WTC11 (cell line): Measurements from ENCODE around the gene NFATC1.

Experiments used
- CBFB ChIP-seq: sonication (generic); formaldehyde crosslinking; IDR thresholded peaks from 2 replicates; pipeline ENCODE4 v1.8.1; 2022; ENCODE audit warnings: mild to moderate bottlenecking, low read depth, missing genetic modification reagents
- CREB1 ChIP-seq: sonication (generic); formaldehyde crosslinking; IDR thresholded peaks from 2 replicates; pipeline ENCODE4 v1.8.0; 2023; ENCODE audit warnings: mild to moderate bottlenecking, missing genetic modification reagents
- CTCF ChIP-seq: fragments of 200-600 bp; IDR thresholded peaks from 2 replicates; pipeline ENCODE4 v1.8.0; 2022; ENCODE audit warnings: antibody characterized with exemption
- ETV6 ChIP-seq: sonication (generic); formaldehyde crosslinking; IDR thresholded peaks from 2 replicates; pipeline ENCODE4 v1.8.1; 2022; ENCODE audit warnings: mild to moderate bottlenecking, missing genetic modification reagents
- IRF1 ChIP-seq: sonication (generic); formaldehyde crosslinking; IDR thresholded peaks from 2 replicates; pipeline ENCODE4 v1.8.0; 2023; ENCODE audit warnings: missing genetic modification reagents
- PRRX2 ChIP-seq: fragments of 250-450 bp; sonication (Bioruptor Pico); IDR thresholded peaks from 2 replicates; pipeline ENCODE4 v1.8.0; 2021; ENCODE audit warnings: mild to moderate bottlenecking
- RELA ChIP-seq: sonication (generic); formaldehyde crosslinking; IDR thresholded peaks from 2 replicates; pipeline ENCODE4 v1.8.1; 2022; ENCODE audit warnings: missing genetic modification reagents, mild to moderate bottlenecking, borderline replicate concordance
- ZNF138 ChIP-seq: sonication (generic); formaldehyde crosslinking; conservative IDR thresholded peaks from 2 replicates; pipeline ENCODE4 v1.8.1; 2022; ENCODE audit warnings: mild to moderate bottlenecking, moderate library complexity, missing genetic modification reagents
- ZNF232 ChIP-seq: sonication (generic); formaldehyde crosslinking; IDR thresholded peaks from 2 replicates; pipeline ENCODE4 v1.8.0; 2022; ENCODE audit warnings: mild to moderate bottlenecking, missing genetic modification reagents
- ZNF263 ChIP-seq: sonication (generic); formaldehyde crosslinking; IDR thresholded peaks from 2 replicates; pipeline ENCODE4 v1.8.1; 2022; ENCODE audit warnings: low read depth, mild to moderate bottlenecking, moderate library complexity, missing genetic modification reagents
- TF ChIP-seq, protein P1 (sequence below): sonication (generic); formaldehyde crosslinking; IDR thresholded peaks from 2 replicates; pipeline ENCODE4 v1.8.0; 2022; ENCODE audit warnings: mild to moderate bottlenecking, missing genetic modification reagents
- TF ChIP-seq, protein P2 (sequence below): sonication (generic); formaldehyde crosslinking; IDR thresholded peaks from 2 replicates; pipeline ENCODE4 v1.8.1; 2022; ENCODE audit warnings: missing genetic modification reagents, borderline replicate concordance

GRCh38 chr18:79512461-79513380 is 117.0 kb downstream of the NFATC1 start:
- TF ChIP-seq CBFB (CRISPR knock-in tag) (no peak), CTCF (no peak), IRF1 (CRISPR knock-in tag) (no peak), ZNF138 (CRISPR knock-in tag) (no peak), CREB1 (CRISPR knock-in tag) (no peak), RELA (CRISPR knock-in tag) (no peak), ZNF263 (no peak), ZNF232 (CRISPR knock-in tag) (no peak), PRRX2 (CRISPR knock-in tag) (no peak), ETV6 (no peak)
- TF ChIP-seq, protein P1, sequence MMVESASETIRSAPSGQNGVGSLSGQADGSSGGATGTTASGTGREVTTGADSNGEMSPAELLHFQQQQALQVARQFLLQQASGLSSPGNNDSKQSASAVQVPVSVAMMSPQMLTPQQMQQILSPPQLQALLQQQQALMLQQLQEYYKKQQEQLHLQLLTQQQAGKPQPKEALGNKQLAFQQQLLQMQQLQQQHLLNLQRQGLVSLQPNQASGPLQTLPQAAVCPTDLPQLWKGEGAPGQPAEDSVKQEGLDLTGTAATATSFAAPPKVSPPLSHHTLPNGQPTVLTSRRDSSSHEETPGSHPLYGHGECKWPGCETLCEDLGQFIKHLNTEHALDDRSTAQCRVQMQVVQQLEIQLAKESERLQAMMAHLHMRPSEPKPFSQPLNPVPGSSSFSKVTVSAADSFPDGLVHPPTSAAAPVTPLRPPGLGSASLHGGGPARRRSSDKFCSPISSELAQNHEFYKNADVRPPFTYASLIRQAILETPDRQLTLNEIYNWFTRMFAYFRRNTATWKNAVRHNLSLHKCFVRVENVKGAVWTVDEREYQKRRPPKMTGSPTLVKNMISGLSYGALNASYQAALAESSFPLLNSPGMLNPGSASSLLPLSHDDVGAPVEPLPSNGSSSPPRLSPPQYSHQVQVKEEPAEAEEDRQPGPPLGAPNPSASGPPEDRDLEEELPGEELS (CRISPR knock-in tag): no peak
- TF ChIP-seq, protein P2, sequence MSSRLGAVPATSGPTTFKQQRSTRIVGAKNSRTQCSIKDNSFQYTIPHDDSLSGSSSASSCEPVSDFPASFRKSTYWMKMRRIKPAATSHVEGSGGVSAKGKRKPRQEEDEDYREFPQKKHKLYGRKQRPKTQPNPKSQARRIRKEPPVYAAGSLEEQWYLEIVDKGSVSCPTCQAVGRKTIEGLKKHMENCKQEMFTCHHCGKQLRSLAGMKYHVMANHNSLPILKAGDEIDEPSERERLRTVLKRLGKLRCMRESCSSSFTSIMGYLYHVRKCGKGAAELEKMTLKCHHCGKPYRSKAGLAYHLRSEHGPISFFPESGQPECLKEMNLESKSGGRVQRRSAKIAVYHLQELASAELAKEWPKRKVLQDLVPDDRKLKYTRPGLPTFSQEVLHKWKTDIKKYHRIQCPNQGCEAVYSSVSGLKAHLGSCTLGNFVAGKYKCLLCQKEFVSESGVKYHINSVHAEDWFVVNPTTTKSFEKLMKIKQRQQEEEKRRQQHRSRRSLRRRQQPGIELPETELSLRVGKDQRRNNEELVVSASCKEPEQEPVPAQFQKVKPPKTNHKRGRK (CRISPR knock-in tag): no peak
